ENCODE measurements around the gene SRGAP2B.
"Not testable (repeated sequence)": the region's sequence is repeated elsewhere in the genome, so short reads cannot be mapped to it uniquely, and the experiment has no call there.

- TF ChIP-seq, protein P1, sequence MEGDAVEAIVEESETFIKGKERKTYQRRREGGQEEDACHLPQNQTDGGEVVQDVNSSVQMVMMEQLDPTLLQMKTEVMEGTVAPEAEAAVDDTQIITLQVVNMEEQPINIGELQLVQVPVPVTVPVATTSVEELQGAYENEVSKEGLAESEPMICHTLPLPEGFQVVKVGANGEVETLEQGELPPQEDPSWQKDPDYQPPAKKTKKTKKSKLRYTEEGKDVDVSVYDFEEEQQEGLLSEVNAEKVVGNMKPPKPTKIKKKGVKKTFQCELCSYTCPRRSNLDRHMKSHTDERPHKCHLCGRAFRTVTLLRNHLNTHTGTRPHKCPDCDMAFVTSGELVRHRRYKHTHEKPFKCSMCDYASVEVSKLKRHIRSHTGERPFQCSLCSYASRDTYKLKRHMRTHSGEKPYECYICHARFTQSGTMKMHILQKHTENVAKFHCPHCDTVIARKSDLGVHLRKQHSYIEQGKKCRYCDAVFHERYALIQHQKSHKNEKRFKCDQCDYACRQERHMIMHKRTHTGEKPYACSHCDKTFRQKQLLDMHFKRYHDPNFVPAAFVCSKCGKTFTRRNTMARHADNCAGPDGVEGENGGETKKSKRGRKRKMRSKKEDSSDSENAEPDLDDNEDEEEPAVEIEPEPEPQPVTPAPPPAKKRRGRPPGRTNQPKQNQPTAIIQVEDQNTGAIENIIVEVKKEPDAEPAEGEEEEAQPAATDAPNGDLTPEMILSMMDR (conservative IDR thresholded peaks at IDR 0.05): not testable (repeated sequence)
- TF ChIP-seq ZFX (IDR thresholded peaks at IDR 0.05): not testable (repeated sequence)
These were observed 162.1 kb downstream of the SRGAP2B start for GRCh38 chr1:144933014-144933413.
